Left cardiac atrium (tissue), 4 donors: ENCODE results near the gene LMF2. TPM values are rescaled to one million over a fixed set of nuclear protein-coding genes. Genes with fewer than 3 reads are reported as not detected.

Experiments
- ATAC-seq, 2 donors: fragments of 200-7000 bp; cut with Tn5 transposase; one replicate each; pipeline ENCODE4 v1.9.1; 2020; ENCODE audit warnings: mild to moderate bottlenecking in 2 of 2, moderate library complexity in 2 of 2
- DNase-seq: peaks from one replicate; pipeline ENCODE4 v3.0.0-alpha.2; 2020
- intact Hi-C, 2 donors: fragments of 100-400 bp; cut with DNase I; formaldehyde crosslinking; loops; one replicate each; pipeline versions ENCODE4 v1.14.1 to v1.15.1; 2022 to 2023
- long read RNA-seq: library from polyadenylated mRNA; unstranded; transcript quantifications from one replicate; pipeline ENCODE4 v2.0.0, GENCODE V29; 2021
- total RNA-seq, 2 donors: library from RNA; stranded (reverse); fragmentation: NEBNext Ultra II Directional; extraction: Animal tissue kit (Norgen Biotek cat#: 25700); gene quantifications; one replicate each; pipeline ENCODE4 v1.2.1, GENCODE V29; 2021
- donor health status: DM: no; HTN: yes; CAD: no.
- donor health status: DM: no; HTN: yes; CAD: no; lungs with severe emphysema.
- donor health status: DM: yes; HTN: yes; CAD: no.
- donor health status: Dilated cardiomyopathy.

The LMF2 gene, protein sequence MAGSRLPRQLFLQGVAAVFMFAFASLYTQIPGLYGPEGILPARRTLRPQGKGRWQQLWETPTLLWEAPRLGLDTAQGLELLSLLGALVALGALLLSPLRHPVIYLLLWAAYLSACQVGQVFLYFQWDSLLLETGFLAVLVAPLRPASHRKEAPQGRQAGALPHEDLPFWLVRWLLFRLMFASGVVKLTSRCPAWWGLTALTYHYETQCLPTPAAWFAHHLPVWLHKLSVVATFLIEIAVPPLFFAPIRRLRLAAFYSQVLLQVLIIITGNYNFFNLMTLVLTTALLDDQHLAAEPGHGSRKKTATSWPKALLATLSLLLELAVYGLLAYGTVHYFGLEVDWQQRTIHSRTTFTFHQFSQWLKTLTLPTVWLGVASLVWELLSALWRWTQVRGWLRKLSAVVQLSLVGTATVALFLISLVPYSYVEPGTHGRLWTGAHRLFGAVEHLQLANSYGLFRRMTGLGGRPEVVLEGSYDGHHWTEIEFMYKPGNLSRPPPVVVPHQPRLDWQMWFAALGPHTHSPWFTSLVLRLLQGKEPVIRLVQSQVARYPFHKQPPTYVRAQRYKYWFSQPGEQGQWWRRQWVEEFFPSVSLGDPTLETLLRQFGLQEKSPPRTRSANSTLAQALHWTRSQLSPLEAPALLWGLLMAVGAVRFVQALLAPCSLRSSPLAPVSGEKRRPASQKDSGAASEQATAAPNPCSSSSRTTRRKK
- 10 to 100 TPM; 35.4 to 37.6 TPM for total RNA-seq
- long read RNA-seq, transcript LMF2-202 (14 exons, 2,582 nt) = major isoform, 20 of 84 reads
- long read RNA-seq, partial matches to known transcripts = 52 of 84 reads
- long read RNA-seq, other reads (novel, unspliced or antisense) = 12 of 84 reads

DNA sequence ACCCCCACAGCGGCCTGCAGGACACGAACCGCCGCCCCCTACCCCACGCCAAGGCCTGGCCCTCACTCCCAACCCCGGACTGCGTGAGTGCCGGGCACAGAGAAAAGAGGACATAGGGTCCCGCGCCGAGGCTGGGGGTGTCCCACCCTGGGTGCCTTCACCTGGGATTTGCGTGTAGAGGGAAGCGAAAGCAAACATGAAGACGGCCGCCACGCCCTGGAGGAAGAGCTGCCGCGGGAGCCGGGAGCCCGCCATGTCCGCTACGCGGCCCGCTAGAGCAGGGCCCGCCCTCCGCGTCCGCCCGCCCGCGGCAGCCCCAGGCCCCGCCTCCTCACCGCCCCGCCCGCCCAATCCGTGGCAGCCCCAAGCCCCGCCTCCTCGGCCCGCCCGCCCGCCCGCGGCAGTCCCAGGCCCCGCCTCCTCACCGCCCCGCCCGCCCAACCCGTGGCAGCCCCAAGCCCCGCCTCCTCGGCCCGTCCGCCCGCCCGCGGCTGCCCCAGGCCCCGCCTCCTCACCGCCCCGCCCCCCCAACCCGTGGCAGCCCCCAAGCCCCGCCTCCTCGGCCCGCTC lies at the start of gene LMF2:
Gene LMF2 (minus strand): TSS at position 282 of the 570 bp plus-strand sequence. CDS start 27 bp downstream, at position 255.
- intact Hi-C loops = loop anchor here in 1 of 2 donors (10.0 kb wide), 1 partner anchor 263 kb away; the partner anchor contains the start of gene TUBGCP6
- peak; percentile 91 for DNase-seq
- ATAC-seq = peak; percentile 84 to 88

DNA sequence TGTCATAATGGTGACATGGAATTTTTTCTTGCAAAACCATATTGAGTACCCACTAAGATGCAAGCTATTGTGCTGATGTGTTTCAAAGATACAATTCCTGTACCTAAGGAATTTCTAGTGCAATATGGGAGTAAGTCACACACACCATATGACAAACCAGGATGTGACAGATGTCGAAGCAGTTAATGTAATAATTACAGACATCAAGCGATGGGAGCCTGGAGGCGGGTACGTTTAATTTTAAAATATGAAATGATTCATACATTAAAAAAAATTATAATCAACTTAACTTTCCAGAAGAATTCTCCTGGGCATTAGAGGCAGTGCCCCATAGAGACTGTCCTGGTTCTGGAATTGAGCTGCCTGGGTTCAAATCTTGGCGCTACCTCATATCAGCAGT lies 49.2 kb upstream of the LMF2 start:
- intact Hi-C loops = no loop called here
- ATAC-seq = no peak

DNA sequence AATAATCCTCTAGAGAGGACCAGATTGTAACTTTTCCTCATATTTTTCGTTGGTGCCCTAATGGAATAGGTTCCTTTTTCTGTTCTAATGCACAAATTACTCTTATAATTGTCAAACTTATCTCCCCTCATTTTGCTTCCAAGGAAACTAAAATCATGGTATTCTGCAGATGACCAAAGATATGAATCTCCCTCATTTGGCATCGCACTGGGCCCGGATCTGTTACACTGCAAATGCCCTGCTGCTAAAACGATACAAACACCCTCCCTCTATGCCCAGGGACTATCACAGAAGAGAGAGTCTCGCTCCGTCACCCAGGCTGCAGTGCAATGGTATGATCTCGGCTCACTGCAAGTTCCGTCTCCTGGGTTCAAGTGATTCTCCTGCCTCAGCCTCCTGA lies 45.8 kb upstream of the LMF2 start:
- no peak for ATAC-seq
- intact Hi-C loops = no loop called here
- DNase-seq = peak; percentile 2

More for the DNA sequence above, 49.2 kb upstream of the LMF2 start:
- no peak for DNase-seq

DNA sequence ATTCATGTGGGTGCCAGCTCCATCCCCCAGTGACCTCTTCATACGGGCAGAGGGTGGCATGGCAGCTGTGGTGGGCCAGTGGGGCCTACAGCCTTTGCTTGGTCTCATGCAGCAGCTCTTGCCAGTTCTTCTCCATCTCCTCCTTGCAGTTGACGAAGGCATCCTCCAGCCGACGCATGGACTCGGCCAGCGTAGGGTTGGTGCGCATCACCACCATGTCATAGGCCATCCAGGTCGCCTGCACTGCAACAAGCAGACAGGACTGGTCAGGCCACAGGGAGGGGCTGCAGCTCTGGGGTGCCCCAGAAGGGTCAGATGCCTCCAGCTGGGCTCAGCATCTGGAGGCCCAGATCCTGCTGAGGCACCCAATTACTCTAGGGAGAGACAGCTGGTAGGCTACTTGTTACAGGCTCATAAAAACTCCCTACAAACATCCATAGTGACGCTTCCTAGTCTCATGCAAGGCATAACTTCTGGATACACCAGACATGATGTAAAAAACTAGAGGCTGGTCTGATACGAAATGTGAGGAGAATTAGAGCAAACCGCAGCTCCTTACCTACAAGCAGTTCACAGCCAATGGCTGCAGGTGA lies 43.8 kb upstream of the LMF2 start:
- intact Hi-C loops = no loop called here

DNA sequence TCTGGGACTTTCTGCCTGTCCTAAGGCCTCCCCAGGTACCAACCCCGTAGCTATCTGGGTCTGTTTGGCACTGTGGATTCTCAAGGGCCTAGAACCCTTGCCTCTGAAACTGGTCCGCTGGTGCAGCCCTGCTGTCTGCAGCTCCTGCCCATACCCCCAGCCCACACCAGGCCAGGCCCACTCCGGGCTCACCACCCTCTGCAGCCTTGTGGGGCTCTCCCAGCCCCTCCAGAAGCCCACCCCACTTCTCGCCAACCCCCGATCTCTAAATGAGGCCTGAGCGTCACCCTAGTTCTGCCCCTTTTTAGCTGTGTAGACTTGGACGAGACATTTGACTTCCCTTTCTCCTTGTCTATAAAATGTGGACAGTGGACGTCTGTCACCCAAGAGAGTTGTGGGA lies 42.9 kb upstream of the LMF2 start:
- intact Hi-C loops = no loop called here
- no peak for ATAC-seq
- DNase-seq = no peak

More for the DNA sequence above, 43.8 kb upstream of the LMF2 start:
- peak; percentile 12 for DNase-seq
- ATAC-seq = no peak

DNA sequence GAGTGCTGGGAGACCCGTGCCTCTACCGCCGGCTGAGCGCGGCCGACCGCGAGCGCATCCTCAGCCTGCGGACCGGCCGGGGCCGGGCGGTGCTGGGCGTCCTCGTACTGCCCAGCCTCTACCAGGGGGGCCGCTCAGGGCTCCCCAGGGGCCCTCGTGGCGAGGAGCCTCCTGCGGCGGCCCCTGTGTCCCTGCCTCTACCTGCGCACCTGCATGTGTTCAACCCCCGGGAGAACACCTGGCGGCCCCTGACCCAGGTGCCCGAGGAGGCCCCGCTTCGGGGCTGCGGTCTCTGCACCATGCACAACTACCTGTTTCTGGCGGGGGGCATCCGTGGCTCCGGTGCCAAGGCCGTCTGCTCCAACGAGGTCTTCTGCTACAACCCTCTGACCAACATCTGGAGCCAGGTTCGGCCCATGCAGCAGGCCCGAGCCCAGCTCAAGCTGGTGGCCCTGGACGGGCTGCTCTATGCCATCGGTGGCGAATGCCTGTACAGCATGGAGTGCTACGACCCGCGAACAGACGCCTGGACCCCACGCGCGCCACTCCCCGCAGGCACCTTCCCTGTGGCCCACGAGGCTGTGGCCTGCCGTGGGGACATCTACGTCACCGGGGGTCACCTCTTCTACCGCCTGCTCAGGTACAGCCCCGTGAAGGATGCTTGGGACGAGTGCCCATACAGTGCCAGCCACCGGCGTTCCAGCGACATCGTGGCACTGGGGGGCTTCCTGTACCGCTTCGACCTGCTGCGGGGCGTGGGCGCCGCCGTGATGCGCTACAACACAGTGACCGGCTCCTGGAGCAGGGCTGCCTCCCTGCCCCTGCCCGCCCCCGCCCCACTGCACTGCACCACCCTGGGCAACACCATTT lies 41.7 kb upstream of the LMF2 start:
- ATAC-seq (no peak), DNase-seq (no peak)
- intact Hi-C loops = loop anchor here in 1 of 2 donors (10.0 kb wide), 1 partner anchor 66 kb away; no protein-coding TSS in a partner anchor

DNA sequence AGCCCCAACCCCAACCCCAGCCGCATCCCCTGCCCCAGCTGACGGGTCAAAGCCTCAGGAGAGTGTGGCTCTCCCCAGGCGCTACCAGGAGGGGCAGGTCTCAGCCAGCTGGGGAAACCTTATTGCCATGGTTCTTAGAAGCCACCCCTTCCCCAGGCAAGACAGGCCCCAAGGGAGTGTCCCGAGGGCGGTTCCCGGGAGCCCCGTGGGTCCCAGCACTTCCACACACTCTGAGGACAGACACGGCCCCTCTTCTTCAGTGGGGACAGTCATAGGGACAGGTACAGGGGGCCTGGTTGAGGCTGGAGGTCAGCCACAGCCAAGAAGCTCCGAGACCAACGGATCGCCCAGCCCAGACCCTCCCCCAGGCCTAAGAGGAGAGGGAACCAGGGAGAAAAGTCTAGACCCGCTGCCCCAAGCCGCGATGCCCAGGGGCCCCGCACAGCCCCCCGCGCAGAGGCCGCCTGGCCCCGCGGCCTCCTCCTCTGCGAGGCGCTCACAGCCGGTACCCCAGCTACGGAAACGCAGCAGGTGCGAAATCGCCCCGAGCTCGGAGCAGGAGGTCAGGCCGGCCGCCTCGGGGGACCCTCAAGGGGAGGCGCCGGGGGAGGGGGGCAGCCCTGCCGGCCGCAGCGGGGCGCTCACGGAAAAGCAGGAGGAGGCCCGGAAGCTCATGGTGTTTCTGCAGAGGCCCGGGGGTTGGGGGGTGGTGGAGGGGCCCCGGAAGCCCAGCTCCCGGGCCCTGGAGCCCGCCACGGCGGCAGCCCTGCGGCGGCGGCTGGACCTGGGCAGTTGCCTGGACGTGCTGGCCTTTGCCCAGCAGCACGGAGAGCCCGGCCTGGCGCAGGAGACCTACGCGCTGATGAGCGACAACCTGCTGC lies 40.8 kb upstream of the LMF2 start:
- intact Hi-C loops = loop anchor here in 1 of 2 donors (10.0 kb wide), 1 partner anchor 67 kb away; no protein-coding TSS in a partner anchor
- ATAC-seq = peak in 1 of 2 donors; percentile 29

DNA sequence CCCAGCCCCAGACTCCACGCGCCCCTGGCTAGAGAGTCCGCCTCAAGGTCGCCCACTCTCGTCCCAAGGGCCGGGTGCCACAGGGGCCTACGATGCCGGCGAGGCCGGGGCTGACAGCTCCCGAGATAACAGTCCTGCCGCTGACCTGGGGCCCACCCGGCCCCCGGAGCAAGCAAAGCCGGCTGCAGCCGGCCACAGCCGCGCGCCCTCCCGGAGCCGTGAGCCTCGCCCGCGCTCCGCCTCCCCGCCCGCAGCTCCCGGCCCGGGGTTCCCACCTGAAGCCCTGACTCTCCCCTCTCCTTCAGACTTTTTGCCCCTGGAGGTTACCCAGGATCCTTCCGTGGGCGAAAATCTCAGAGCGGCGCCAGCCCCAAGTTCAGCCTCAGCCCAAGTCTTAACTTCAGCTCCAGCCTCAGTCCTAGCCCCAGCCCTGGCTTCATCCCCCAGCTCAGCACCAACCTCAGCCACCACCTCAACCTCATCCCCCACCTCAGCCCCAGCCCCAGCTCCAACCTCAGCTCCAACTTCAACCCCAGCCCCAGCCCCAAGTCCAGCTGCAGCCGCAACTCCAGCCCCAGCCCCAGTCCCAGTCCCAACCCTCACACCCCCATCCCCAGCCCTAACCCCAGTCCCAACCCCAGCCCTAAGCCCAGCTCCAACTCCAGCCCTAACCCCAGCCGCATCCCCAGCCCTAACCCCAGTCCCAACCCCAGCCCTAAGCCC lies 39.9 kb upstream of the LMF2 start:
- intact Hi-C loops = loop anchor here in 1 of 2 donors (10.0 kb wide), 1 partner anchor 67 kb away; no protein-coding TSS in a partner anchor
- DNase-seq = no peak

More for the DNA sequence above, 40.8 kb upstream of the LMF2 start:
- DNase-seq = no peak

DNA sequence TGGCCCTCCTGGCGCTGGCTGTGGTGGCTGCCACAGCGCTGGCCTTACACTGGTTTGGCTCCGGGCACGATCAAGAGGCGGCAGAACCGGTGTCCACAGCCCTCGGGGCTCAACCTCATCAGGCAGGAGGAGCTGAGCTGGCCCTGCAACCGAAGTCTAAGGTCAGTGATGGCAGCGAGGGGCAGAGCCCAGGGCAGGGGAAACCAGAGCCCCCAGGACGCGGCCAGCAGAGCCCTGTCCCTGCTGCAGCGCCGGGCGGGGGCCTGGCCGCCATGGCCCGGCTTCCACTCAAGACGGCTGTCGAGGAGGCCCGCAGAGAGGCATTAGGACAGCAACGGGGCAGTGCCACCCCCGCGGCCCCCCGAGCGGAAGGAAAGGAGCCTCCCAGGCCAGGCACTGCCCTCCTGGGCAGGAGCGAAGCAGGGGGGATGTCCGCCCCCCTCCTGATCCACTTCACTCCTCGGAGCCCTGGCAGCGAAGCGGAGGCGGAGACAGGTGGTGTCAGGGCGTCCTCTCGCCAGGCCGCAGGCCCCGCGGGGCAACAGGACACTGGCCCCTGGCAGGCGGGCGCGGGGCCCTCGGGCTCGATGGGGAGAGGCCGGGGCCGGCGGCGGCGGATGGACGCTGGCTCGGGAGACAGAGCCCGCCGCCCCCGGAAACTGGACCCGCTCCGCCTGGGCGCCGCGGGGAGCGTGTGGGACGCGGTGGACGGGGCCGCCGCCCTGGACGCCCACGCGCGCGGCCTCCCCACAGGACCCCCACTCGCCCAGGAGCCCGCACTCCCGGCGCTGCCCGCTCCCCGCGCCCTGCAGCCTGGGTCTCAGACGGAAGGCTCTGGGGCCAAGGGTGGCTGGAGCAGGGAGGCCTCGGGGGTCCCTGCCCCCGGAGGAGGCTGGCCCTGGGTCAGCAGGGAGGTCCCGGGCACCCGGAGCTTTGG lies 39.1 kb upstream of the LMF2 start:
- no peak for DNase-seq
- no peak for ATAC-seq
- intact Hi-C loops = loop anchor here in 1 of 2 donors (10.0 kb wide), 1 partner anchor 68 kb away; no protein-coding TSS in a partner anchor

More for the DNA sequence above, 39.9 kb upstream of the LMF2 start:
- no peak for ATAC-seq

DNA sequence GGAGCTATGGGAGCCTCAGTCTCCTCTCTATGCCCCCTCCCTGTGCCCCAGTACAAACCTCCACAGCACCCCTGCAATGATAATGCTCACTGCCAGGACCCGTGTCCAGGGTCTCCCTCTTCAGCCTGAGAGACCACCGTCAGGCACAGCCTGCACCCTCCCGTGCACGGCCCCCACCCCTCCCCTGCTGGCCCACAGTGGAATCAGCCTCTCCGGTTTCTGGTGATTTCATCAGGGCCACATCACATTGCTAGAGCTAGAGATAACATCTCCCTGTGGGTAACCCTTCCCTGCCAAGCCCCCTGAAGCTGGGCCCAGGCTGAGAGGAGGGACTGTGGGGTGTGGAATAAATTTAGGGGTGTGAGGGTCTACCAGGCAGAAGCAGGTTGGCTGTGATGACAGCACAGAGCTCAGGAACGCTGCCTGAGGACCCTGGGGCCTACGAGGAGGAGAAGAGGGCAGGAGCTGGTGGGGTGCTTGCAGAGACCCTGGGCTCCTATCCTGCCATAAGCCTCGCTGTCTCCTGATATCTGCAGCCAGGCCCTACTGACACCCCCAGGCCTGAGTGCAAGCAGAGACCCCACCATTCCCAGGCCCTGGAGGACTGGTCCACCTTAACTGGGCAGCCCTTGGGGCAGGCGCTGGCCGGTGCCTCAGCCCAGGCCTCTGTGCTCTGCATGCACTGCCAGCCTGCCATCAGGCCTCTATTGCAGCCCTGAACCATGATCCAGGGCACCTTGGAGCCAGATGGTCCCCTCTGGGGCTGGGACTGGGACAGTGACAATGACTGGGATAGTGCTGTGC lies 38.2 kb upstream of the LMF2 start, which contains the start of gene KLHDC7B:
Gene KLHDC7B (plus strand): TSS at position 378 of the 804 bp plus-strand sequence. CDS start 345 bp downstream, at position 723.
- intact Hi-C loops = loop anchor here in 1 of 2 donors (10.0 kb wide), 1 partner anchor 69 kb away; no protein-coding TSS in a partner anchor
- no peak for ATAC-seq
- DNase-seq = no peak

DNA sequence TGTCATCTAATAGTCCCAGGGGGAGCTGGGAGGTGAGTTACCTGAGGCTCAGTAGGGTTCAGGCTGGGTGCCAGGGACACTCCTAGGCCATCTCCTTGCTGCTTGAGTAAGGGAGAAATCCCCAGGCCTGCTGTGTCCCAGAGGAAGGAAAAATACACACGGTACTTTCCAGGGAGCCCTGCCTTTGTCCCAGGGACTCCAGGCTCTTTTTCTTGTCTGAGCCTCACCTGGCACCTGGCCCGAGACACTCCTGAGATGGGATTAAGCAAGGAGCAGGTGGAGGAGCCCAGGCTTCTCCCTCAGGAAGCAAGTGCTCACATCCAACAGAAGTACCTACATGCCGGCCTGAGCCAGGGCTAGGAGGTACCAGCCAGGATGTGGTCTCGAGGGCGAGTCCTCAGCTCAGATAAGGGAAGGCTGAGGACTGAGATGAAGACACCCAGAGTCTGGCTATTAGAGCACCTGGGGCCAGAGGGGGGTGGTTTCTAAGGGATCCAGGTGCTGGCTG lies 37.3 kb upstream of the LMF2 start:
- peak; percentile 19 for DNase-seq
- intact Hi-C loops = loop anchor here in 1 of 2 donors (10.0 kb wide), 1 partner anchor 70 kb away; no protein-coding TSS in a partner anchor
- ATAC-seq = no peak

DNA sequence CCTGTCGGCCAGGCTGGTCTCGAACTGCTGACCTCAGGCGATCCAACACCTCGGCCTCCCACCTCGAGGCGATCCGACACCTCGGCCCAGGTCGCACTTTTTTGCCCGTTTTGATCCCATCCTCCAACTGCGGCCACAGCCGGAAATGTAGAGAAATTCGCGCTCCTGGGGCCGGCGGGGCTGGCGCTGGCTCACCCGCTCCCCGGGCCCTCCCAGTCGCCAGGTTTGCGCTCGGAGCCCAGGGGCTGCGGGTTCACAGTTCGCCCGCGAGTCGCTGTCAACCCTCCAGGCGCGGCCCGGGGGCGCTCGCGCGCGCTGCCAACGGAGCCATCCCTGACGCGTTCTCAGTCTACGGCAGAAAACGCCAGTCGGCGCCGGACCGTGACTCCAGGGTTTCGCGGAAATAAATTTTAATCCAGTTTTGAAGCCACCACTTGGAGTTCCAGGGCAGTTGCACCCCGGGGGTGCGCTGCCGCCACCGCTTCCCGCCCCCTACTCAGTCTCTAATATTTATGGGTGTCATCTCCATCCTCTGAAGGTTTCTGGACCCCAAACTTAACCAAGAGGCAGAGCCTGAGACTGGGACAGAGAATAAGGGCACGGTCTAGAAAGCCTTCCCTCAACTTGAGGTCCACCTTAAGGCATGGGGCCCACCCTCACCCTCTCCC lies 36.7 kb upstream of the LMF2 start:
- intact Hi-C loops = loop anchor here in 1 of 2 donors (10.0 kb wide), 1 partner anchor 71 kb away; no protein-coding TSS in a partner anchor
- peak; percentile 84 for DNase-seq
- ATAC-seq = peak; percentile 52 to 67

DNA sequence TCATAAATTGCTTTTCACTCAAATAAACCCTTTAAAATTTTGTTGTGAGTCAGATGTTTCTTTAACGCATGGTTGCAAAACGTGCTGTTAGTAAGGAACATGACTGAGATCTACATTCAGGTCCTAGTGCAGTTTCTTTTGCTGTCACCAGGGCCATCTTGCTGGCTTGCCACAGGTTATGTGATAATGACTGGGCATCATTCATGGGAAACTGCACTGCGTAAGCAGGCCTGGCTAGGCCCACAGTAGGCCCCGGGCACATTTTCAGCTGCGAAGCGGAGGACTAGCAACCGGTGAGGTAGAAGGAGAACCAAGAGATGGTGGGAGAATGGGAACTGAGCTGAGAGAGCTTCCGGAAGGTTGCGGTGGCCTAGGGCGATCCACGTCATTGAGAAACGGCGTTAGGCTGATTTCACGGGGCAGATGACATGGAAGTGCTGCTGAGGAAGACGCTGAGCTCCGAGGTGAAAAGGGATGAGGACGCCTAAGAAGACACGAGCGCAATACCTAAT lies 35.0 kb upstream of the LMF2 start:
- intact Hi-C loops = loop anchor here in 1 of 2 donors (10.0 kb wide), 1 partner anchor 72 kb away; no protein-coding TSS in a partner anchor
- DNase-seq (no peak), ATAC-seq (peak in 1 of 2 donors; percentile 2)
